Caco-2 (cell line): ENCODE data around the gene STX5. TPM values are rescaled to one million over a fixed set of nuclear protein-coding genes. Genes with fewer than 3 reads are reported as not detected.

ENCODE experiments used
- BruUV-seq: library from RNA; stranded (reverse); fragments of 400-500 nt; replicated peaks from 2 replicates; lab custom pipeline; 2021; lab: Mats Ljungman, UMichigan
- CTCF ChIA-PET: fragments of 300-600 bp; sonication (Branson Sonifier 250); formaldehyde crosslinking; loops from one replicate; lab custom pipeline; 2022; ENCODE audit warnings: antibody characterized with exemption; lab: Charles Lee
- POLR2A ChIA-PET: fragments of 300-600 bp; sonication (Branson Sonifier 250); formaldehyde crosslinking; loops from one replicate; lab custom pipeline; 2022; ENCODE audit warnings: antibody characterized with exemption; lab: Charles Lee
- DNase-seq, 2 experiments: peaks; one replicate each; pipeline versions ENCODE4 v3.0.0 to v3.0.0-alpha.2; 2020 to 2022
- H3K27me3 ChIP-seq: replicated peaks from 2 replicates; pipeline ENCODE4 v1.6.0; 2011; ENCODE audit warnings: low read length; ENCODE audit not compliant: control insufficient read depth, insufficient read depth
- H3K36me3 ChIP-seq: 2 replicates; pipeline ENCODE4 v1.5.1; 2011; ENCODE audit warnings: low read length; ENCODE audit not compliant: control insufficient read depth, insufficient read depth
- H3K4me1 ChIP-seq: fragments of 250-450 bp; sonication (Bioruptor Pico); 2 replicates; pipeline ENCODE4 v1.5.1; 2020; ENCODE audit warnings: mild to moderate bottlenecking
- H3K4me3 ChIP-seq: 2 replicates; pipeline ENCODE4 v1.5.1; 2011; ENCODE audit warnings: low read depth, mild to moderate bottlenecking, control low read depth, low read length
- H3K9me3 ChIP-seq: fragments of 250-450 bp; sonication (Bioruptor Pico); 2 replicates; pipeline ENCODE4 v1.5.1; 2020; ENCODE audit warnings: mild to moderate bottlenecking, moderate library complexity
- H3K27ac Mint-ChIP-seq: one replicate; pipeline ENCODE4 v1.8.0; 2022; ENCODE audit warnings: mixed read lengths; ENCODE audit not compliant: unreplicated experiment
- H3K27me3 Mint-ChIP-seq: one replicate; pipeline ENCODE4 v1.8.0; 2022; ENCODE audit warnings: mixed read lengths; ENCODE audit not compliant: insufficient read depth, unreplicated experiment
- H3K36me3 Mint-ChIP-seq: one replicate; pipeline ENCODE4 v1.8.0; 2022; ENCODE audit warnings: mild to moderate bottlenecking, mixed read lengths; ENCODE audit not compliant: insufficient read depth, unreplicated experiment
- H3K4me1 Mint-ChIP-seq: one replicate; pipeline ENCODE4 v1.8.0; 2022; ENCODE audit warnings: low read depth, mixed read lengths; ENCODE audit not compliant: unreplicated experiment
- H3K4me3 Mint-ChIP-seq: one replicate; pipeline ENCODE4 v1.8.0; 2022; ENCODE audit warnings: mild to moderate bottlenecking, moderate library complexity, mixed read lengths; ENCODE audit not compliant: unreplicated experiment
- H3K9me3 Mint-ChIP-seq: one replicate; pipeline ENCODE4 v1.8.0; 2022; ENCODE audit warnings: mixed read lengths; ENCODE audit not compliant: unreplicated experiment
- CTCF ChIP-seq, 2 experiments: fragments of 200-600 bp in 1 of 2; IDR thresholded peaks; 1 replicate in 1 of 2; 2 replicates in 1 of 2; pipeline versions ENCODE4 v1.5.1 to v1.8.0; 2011 to 2022; ENCODE audit warnings: antibody characterized with exemption in 1 of 2, control low read depth in 1 of 2, inconsistent platforms in 1 of 2, low read depth in 1 of 2, low read length in 1 of 2, mild to moderate bottlenecking in 1 of 2, moderate library complexity in 1 of 2; ENCODE audit not compliant: insufficient read depth in 1 of 2, severe bottlenecking in 1 of 2, unreplicated experiment in 1 of 2
- intact Hi-C: fragments of 100-400 bp; cut with micrococcal nuclease; formaldehyde crosslinking; loops from one replicate; pipeline ENCODE4 v1.10.0; 2022; ENCODE audit not compliant: unreplicated experiment
- total RNA-seq: library from RNA; stranded (reverse); gene quantifications from 2 replicates; pipeline ENCODE4 v1.2.3, GENCODE V29; 2022

STX5 gene
- total RNA-seq, 1 experiment from 2014 or later: 44.2 TPM

GRCh38 chr11:62787005-62787759 is 44.7 kb downstream of the STX5 start, which contains the start of gene TMEM179B:
TMEM179B (plus strand) TSS chr11:62787402; CDS start chr11:62787432, 30 bp downstream.
- peak within 1 kb of the TSS; percentile 79 for H3K4me3 ChIP-seq
- Mint-ChIP-seq H3K4me1 (peaks cover 9% of the 10 kb centered on the region), H3K27me3 (no peaks in the 10 kb centered on the region), H3K9me3 (no peaks in the 10 kb centered on the region), H3K4me3 (peak within 1 kb of the TSS; percentile 91), H3K27ac (peak within 1 kb of the TSS; percentile 95), H3K36me3 (peaks cover 67% of the 10 kb centered on the region)
- BruUV-seq: no TSS peak
- intact Hi-C loops: loop anchor here (1.0 to 2.0 kb wide), 6 partner anchors 18 to 94 kb away; partner anchors contain the start of genes NXF1, POLR2G, SLC3A2 and STX5
- ChIA-PET CTCF (interaction anchor here (0.5 to 2.3 kb wide), 40 partner anchors 9 to 220 kb away, joined by 3 to 48 read pairs (median 5); partner anchors contain the start of genes C11orf98, CSKMT, EEF1G and HNRNPUL2), POLR2A (interaction anchor here (0.6 to 2.5 kb wide), 20 partner anchors 9 to 1454 kb away, joined by 3 to 20 read pairs (median 6); partner anchors contain the start of genes B3GAT3, EEF1G, FKBP2 and HNRNPUL2)
- H3K36me3 ChIP-seq: 0 out of 2 replicates have a peak, but pooled peaks cover 6% of the 10 kb centered on the region
- TF ChIP-seq CTCF (IDR thresholded peaks at IDR 0.05; ENCODE audit: insufficient read depth in 1 of 2, low read depth in 1 of 2, low read length in 1 of 2, severe bottlenecking in 1 of 2, unreplicated experiment in 1 of 2): peak; percentile 24 to 82
- H3K4me1 ChIP-seq: peaks cover 7% of the 10 kb centered on the region
- H3K9me3 ChIP-seq: no peaks in the 10 kb centered on the region
- peak; percentile 98 for DNase-seq
- H3K27me3 ChIP-seq: no peaks in the 10 kb centered on the region

- Mint-ChIP-seq H3K4me1 (peaks cover 9% of the 10 kb centered on the region), H3K27me3 (no peaks in the 10 kb centered on the region), H3K4me3 (peak overlapping the region; percentile 91), H3K27ac (peak overlapping the region; percentile 95), H3K9me3 (no peaks in the 10 kb centered on the region), H3K36me3 (peaks cover 60% of the 10 kb centered on the region)
- intact Hi-C loops: loop anchor here (1.0 to 2.0 kb wide), 8 partner anchors 15 to 94 kb away; partner anchors contain the start of genes NXF1, POLR2G, SLC3A2 and STX5
- Histone ChIP-seq H3K36me3 (peaks cover 8% of the 10 kb centered on the region; the same call in 1 of the 2 replicates), H3K4me1 (peaks cover 4% of the 10 kb centered on the region; the same call in 1 of the 2 replicates), H3K9me3 (no peaks in the 10 kb centered on the region), H3K27me3 (no peaks in the 10 kb centered on the region), H3K4me3 (peak overlapping the region; percentile 79)
- TF ChIP-seq CTCF (IDR thresholded peaks at IDR 0.05; ENCODE audit: insufficient read depth in 1 of 2, low read depth in 1 of 2, low read length in 1 of 2, severe bottlenecking in 1 of 2, unreplicated experiment in 1 of 2): peak; percentile 97 to 100
- peak; percentile 90 to 95 for DNase-seq
- POLR2A ChIA-PET: interaction anchor here (0.6 to 2.5 kb wide), 16 partner anchors 10 to 1455 kb away, joined by 3 to 20 read pairs (median 7); partner anchors contain the start of genes B3GAT3, FKBP2, HNRNPUL2 and NXF1
- BruUV-seq: no TSS peak
- CTCF ChIA-PET: interaction anchor here (0.6 to 2.3 kb wide), 41 partner anchors 9 to 534 kb away, joined by 3 to 48 read pairs (median 5); partner anchors contain the start of genes C11orf98, CSKMT, EEF1G and HNRNPUL2
Observed at GRCh38 chr11:62786318-62787004, 45.4 kb downstream of the STX5 start.

- H3K36me3 Mint-ChIP-seq: peaks cover 48% of the 10 kb centered on the region
- intact Hi-C loops: no loop called here
- no peaks in the 10 kb centered on the region for H3K27me3 ChIP-seq
- CTCF ChIA-PET: no interaction called here
- H3K4me3 ChIP-seq: no peak overlapping the region
- no peaks in the 10 kb centered on the region for H3K27me3 Mint-ChIP-seq
- no peak for TF ChIP-seq CTCF (IDR thresholded peaks at IDR 0.05; ENCODE audit: insufficient read depth in 1 of 2, low read depth in 1 of 2, low read length in 1 of 2, severe bottlenecking in 1 of 2, unreplicated experiment in 1 of 2)
- POLR2A ChIA-PET: no interaction called here
- DNase-seq: no peak
- no peaks in the 10 kb centered on the region for H3K4me1 Mint-ChIP-seq
- H3K27ac Mint-ChIP-seq: no peak overlapping the region
- H3K9me3 ChIP-seq: no peaks in the 10 kb centered on the region
- peaks cover 2% of the 10 kb centered on the region for H3K36me3 ChIP-seq
- no TSS peak for BruUV-seq
- H3K9me3 Mint-ChIP-seq: no peaks in the 10 kb centered on the region
- no peak overlapping the region for H3K4me3 Mint-ChIP-seq
- H3K4me1 ChIP-seq: peaks cover 4% of the 10 kb centered on the region; the same call in 1 of the 2 replicates
Observed at GRCh38 chr11:62782753-62783152, 49.1 kb downstream of the STX5 start.
